Upper lobe of left lung (tissue), 6 donors: ENCODE results near the gene HSF2. TPM values are rescaled to one million over a fixed set of nuclear protein-coding genes. Genes with fewer than 3 reads are reported as not detected.
A peak's percentile ranks its signal among the peaks of the same experiment; 100 is the strongest.

Experiments used
- ATAC-seq, 2 donors: fragments of 200-7000 bp; cut with Tn5 transposase; one replicate each; pipeline ENCODE4 v1.9.1; 2022; ENCODE audit warnings: mild to moderate bottlenecking in 2 of 2, moderate library complexity in 2 of 2; ENCODE audit not compliant: low FRiP score in 2 of 2
- DNase-seq, 2 donors: peaks; one replicate each; pipeline ENCODE4 v3.0.0-alpha.2; 2019 to 2020
- H3K27ac ChIP-seq, 4 donors: fragments of 200-600 bp; sonication (generic); one replicate each; pipeline ENCODE4 v1.5.1; 2016 to 2019
- H3K27me3 ChIP-seq, 4 donors: fragments of 200-600 bp; sonication (generic); one replicate each; pipeline ENCODE4 v1.5.1; 2017 to 2019
- H3K36me3 ChIP-seq, 4 donors: fragments of 200-600 bp; sonication (generic); one replicate each; pipeline ENCODE4 v1.5.1; 2016 to 2019
- H3K4me1 ChIP-seq, 4 donors: fragments of 200-600 bp; sonication (generic); one replicate each; pipeline ENCODE4 v1.5.1; 2018 to 2019
- H3K4me3 ChIP-seq, 4 donors: fragments of 200-600 bp; sonication (generic); one replicate each; pipeline ENCODE4 v1.5.1; 2017 to 2019; ENCODE audit warnings: mild to moderate bottlenecking in 2 of 4, moderate library complexity in 1 of 4
- H3K9me3 ChIP-seq, 4 donors: fragments of 200-600 bp; sonication (generic); one replicate each; pipeline ENCODE4 v1.5.1; 2018 to 2019
- CTCF ChIP-seq, 6 experiments: fragments of 450-650 bp in 4 of 6; fragments of 200-600 bp in 2 of 6; sonication (generic) in 2 of 6; IDR thresholded peaks; one replicate each; pipeline ENCODE4 v1.5.1; 2016 to 2019; ENCODE audit warnings: antibody characterized with exemption in 6 of 6
- EP300 ChIP-seq, 4 donors: sonication (generic); formaldehyde crosslinking; IDR thresholded peaks; one replicate each; pipeline ENCODE4 v1.5.1; 2017; ENCODE audit warnings: antibody characterized with exemption in 4 of 4, control low read depth in 2 of 4
- POLR2A ChIP-seq, 4 donors: fragments of 450-650 bp; IDR thresholded peaks; one replicate each; pipeline ENCODE4 v1.5.1; 2016 to 2017; ENCODE audit warnings: antibody characterized with exemption in 4 of 4, mild to moderate bottlenecking in 2 of 4
- POLR2AphosphoS5 ChIP-seq, 2 donors: sonication (generic); formaldehyde crosslinking; IDR thresholded peaks; one replicate each; pipeline ENCODE4 v1.5.1; 2017; ENCODE audit warnings: antibody characterized with exemption in 2 of 2
- WGBS, 2 donors: methylation state at CpG; one replicate each; pipeline ENCODE4 v1.1.5; 2017 to 2018; 5-methylcytosine and 5-hydroxymethylcytosine counted together
- total RNA-seq, 6 donors: library from RNA; depleted of rRNA in 4 of 6; stranded (reverse); fragments of >200 nt in 4 of 6; gene quantifications; one replicate each; pipeline versions ENCODE4 v1.1.0 to v1.2.1, GENCODE V29; 2016 to 2021
- donor health status: DM: no; HTN: no; CAD: no; lungs with moderate emphysema.
- donor health status: DM: no; HTN: yes; CAD: no; lungs with severe emphysema.

The HSF2 gene
- total RNA-seq, 6 donors from 2014 or later: 8.4 to 40.6 (median 14.2) TPM

GRCh38 chr6:122461885-122462284 is 62.4 kb downstream of the HSF2 start:
- no peak for DNase-seq
- Histone ChIP-seq H3K4me3 (no peak overlapping the region), H3K9me3 (no peaks in the 10 kb centered on the region), H3K27me3 (no peaks in the 10 kb centered on the region), H3K4me1 (peaks cover 34 to 77% (median 49%) of the 10 kb centered on the region in 4 donors), H3K36me3 (peaks cover 0 to 27% (median 4%) of the 10 kb centered on the region in 4 donors), H3K27ac (no peak overlapping the region)
- ATAC-seq: no peak
- no peak for TF ChIP-seq CTCF (IDR thresholded peaks at IDR 0.05)
- no peak for TF ChIP-seq POLR2AphosphoS5 (IDR thresholded peaks at IDR 0.05)
- TF ChIP-seq EP300 (IDR thresholded peaks at IDR 0.05): no peak
- TF ChIP-seq POLR2A (IDR thresholded peaks at IDR 0.05): no peak
- 80 to 93% methylated on average over 2 of the region's 2 CpGs for WGBS, 2 donors

- H3K9me3 ChIP-seq: no peaks in the 10 kb centered on the region
- H3K27ac ChIP-seq: peak within 1 kb of the TSS; percentile 94 to 96 (median 96)
- no peaks in the 10 kb centered on the region for H3K27me3 ChIP-seq
- TF ChIP-seq CTCF (IDR thresholded peaks at IDR 0.05) (peak in 1 of 6 experiments; percentile 16), POLR2AphosphoS5 (IDR thresholded peaks at IDR 0.05) (peak; percentile 93 to 95), POLR2A (IDR thresholded peaks at IDR 0.05) (peak in 3 of 4 donors; percentile 85 to 96 (median 95)), EP300 (IDR thresholded peaks at IDR 0.05) (peak in 1 of 4 donors; percentile 41)
- H3K36me3 ChIP-seq: no peaks in the 10 kb centered on the region
- 0 to 1% methylated on average over 38 to 49 of the region's 49 CpGs for WGBS, 2 donors
- peaks cover 14 to 48% (median 29%) of the 10 kb centered on the region in 4 donors for H3K4me1 ChIP-seq
- DNase-seq (peak; percentile 96 to 97), ATAC-seq (peak; percentile 99 to 100)
- peak within 1 kb of the TSS; percentile 40 to 79 (median 61) for H3K4me3 ChIP-seq
Measured at GRCh38 chr6:122471107-122472021, 71.9 kb downstream of the HSF2 start, which contains the start of gene SERINC1. TSS of gene SERINC1 (minus strand) at chr6:122471807. CDS start at chr6:122471737, 70 bp downstream.

GRCh38 chr6:122472022-122472340 is 72.5 kb downstream of the HSF2 start:
- DNase-seq: no peak
- peak overlapping the region; percentile 32 to 79 (median 61) for H3K4me3 ChIP-seq
- peaks cover 14 to 42% (median 29%) of the 10 kb centered on the region in 4 donors for H3K4me1 ChIP-seq
- ATAC-seq: peak; percentile 58 to 66
- TF ChIP-seq CTCF (IDR thresholded peaks at IDR 0.05) (no peak), POLR2A (IDR thresholded peaks at IDR 0.05) (peak in 1 of 4 donors; percentile 6)
- peak overlapping the region; percentile 94 to 96 (median 96) for H3K27ac ChIP-seq
- no peaks in the 10 kb centered on the region for H3K27me3 ChIP-seq
- WGBS, 2 donors: 0 to 4% methylated on average over 8 of the region's 8 CpGs
- H3K36me3 ChIP-seq: no peaks in the 10 kb centered on the region
- H3K9me3 ChIP-seq: no peaks in the 10 kb centered on the region

GRCh38 chr6:122476131-122476530 is 76.7 kb downstream of the HSF2 start:
- DNase-seq (no peak), ATAC-seq (no peak)
- H3K27me3 ChIP-seq: no peaks in the 10 kb centered on the region
- no peaks in the 10 kb centered on the region for H3K9me3 ChIP-seq
- TF ChIP-seq CTCF (IDR thresholded peaks at IDR 0.05) (peak in 3 of 6 experiments; percentile 13 to 27 (median 25)), POLR2A (IDR thresholded peaks at IDR 0.05) (no peak), EP300 (IDR thresholded peaks at IDR 0.05) (no peak)
- H3K4me1 ChIP-seq: peaks cover 3 to 8% (median 6%) of the 10 kb centered on the region in 4 donors
- no peak overlapping the region for H3K4me3 ChIP-seq
- H3K27ac ChIP-seq: no peak overlapping the region
- H3K36me3 ChIP-seq: no peaks in the 10 kb centered on the region
